Stimulated activated CD8-positive, alpha-beta memory T cell treated with anti-CD3 and anti-CD28 coated beads, Interleukin-12 subunit alpha, Interleukin-12 subunit beta, amount 100 ng/mL, for 24 hours (primary cell): ENCODE results near the gene PLEK.
"Not testable (repeated sequence)": the region's sequence is repeated elsewhere in the genome, so short reads cannot be mapped to it uniquely, and the experiment has no call there.

Source experiments
- DNase-seq: peaks from one replicate; pipeline ENCODE4 v3.0.0-alpha.2; 2020; ENCODE audit errors: extremely low read depth

Gene PLEK

DNA sequence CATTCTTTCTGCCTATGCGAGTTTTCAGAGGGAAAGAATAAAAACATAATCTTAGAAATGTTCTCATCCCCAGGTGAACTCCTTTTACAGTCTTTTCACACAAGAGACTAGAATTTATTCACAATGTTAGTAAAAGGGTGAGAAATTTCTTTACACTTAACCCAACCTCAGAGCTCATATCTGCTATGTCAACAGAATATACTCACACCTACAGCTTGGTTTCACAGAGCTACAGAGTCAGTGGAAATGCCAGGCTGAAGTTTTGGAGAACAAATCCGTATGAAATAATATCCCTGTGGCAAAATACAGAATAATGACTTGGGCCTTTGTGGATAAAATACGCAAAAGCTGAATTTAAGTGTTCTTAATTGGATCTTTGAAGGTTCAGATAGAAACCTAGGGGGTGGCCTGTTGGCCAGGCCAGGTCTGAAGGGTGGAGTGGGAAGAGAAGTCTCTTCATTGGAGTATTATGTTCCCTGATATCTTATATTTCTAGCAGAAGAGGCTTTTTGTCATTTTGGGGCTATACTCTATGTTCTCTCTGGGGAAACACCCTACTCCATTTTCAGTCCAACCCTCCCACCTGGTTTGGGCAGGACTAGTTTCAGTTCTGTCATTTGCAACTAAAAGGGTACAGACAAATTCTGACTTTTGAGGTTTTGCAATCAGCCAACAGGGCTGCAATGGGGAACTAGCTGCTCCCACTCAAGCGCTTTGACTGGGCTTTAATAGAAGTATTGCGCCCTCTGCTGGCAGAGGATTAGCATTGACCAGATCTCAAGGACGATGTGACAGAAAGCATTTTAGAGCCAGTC, 76.3 kb downstream of the PLEK start:
- peak; percentile 59 for DNase-seq

DNA sequence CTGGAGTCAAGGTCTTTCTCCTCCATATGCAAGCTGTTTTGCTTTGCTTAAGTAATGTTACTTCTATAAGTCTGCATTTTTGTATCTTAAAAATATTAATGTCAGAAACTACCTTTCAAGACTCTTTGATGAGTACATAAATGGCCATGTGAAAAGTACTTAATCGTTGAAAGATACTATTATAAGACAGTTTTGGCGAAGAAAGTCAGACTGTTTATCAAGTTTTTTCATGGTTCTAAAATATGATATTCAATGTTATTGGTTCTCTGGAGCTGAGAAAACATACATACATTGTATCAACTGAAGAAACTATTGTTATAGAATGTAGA, 76.9 kb downstream of the PLEK start:
- no peak for DNase-seq

GRCh38 chr2:68446425-68446824, 81.3 kb downstream of the PLEK start:
- DNase-seq = not testable (repeated sequence)
